HCT116 (cell line): ENCODE measurements around the gene TMOD3. TPM values are rescaled to one million over a fixed set of nuclear protein-coding genes. Genes with fewer than 3 reads are reported as not detected.

Experiments used
- ATAC-seq: fragments of 200-7000 bp; cut with Tn5 transposase; 2 replicates; pipeline ENCODE4 v1.9.1; 2020; ENCODE audit warnings: mild to moderate bottlenecking, moderate library complexity
- BruUV-seq: library from RNA; stranded (reverse); fragments of 400-500 nt; replicated peaks from 2 replicates; lab custom pipeline; 2021; lab: Mats Ljungman, UMichigan
- CTCF ChIA-PET: fragments of 300-600 bp; sonication (Branson Sonifier 250); formaldehyde crosslinking; loops from one replicate; lab custom pipeline; 2021; ENCODE audit warnings: antibody characterized with exemption; lab: Charles Lee
- POLR2A ChIA-PET: fragments of 300-600, 350-600 bp; sonication (Branson Sonifier 250); formaldehyde crosslinking; loops from one replicate; lab custom pipeline; 2021; ENCODE audit warnings: antibody characterized with exemption; lab: Charles Lee
- RAD21 ChIA-PET, 2 experiments: fragments of 300-600 bp; sonication (Branson Sonifier 250); formaldehyde crosslinking; loops; one replicate each; lab custom pipeline; 2023; ENCODE audit warnings: low total read pairs in 2 of 2; ENCODE audit not compliant: uncharacterized antibody in 2 of 2, unreplicated experiment in 2 of 2, low non-redundant PET in 1 of 2; lab: Charles Lee
- DNase-seq: peaks from one replicate; pipeline ENCODE4 v3.0.0-alpha.2; 2010; ENCODE audit warnings: low read depth, low spot score
- H2AFZ ChIP-seq: fragments of 200-600 bp; shearing (Covaris generic), sonication (generic); 2 replicates; pipeline ENCODE4 v1.6.1; 2017; ENCODE audit warnings: low read depth, mixed run types, mixed read lengths, antibody characterized with exemption, low read length; ENCODE audit not compliant: poor library complexity, severe bottlenecking
- H3K27ac ChIP-seq: 2 replicates; pipeline ENCODE4 v1.5.1; 2012; ENCODE audit warnings: low read depth, low read length
- H3K27me3 ChIP-seq: fragments of 200-600 bp; sonication (generic); 2 replicates; pipeline ENCODE4 v1.6.1; 2016; ENCODE audit warnings: mixed run types, low read length, mixed read lengths; ENCODE audit not compliant: insufficient read depth
- H3K36me3 ChIP-seq, 2 experiments: fragments of 200-500 bp in 1 of 2; fragments of 200-600 bp in 1 of 2; sonication (Bioruptor generic) in 1 of 2; sonication (generic) in 1 of 2; 2 replicates each; pipeline versions ENCODE4 v1.5.1 to v1.6.1; 2014 to 2016; ENCODE audit warnings: low read length in 2 of 2, inconsistent platforms in 1 of 2, mixed read lengths in 1 of 2, mixed run types in 1 of 2; ENCODE audit not compliant: insufficient read depth in 2 of 2, control insufficient read depth in 1 of 2
- H3K4me1 ChIP-seq, 2 experiments: fragments of 200-600 bp in 1 of 2; sonication (generic) in 1 of 2; 2 replicates each; pipeline versions ENCODE4 v1.5.1 to v1.6.1; 2012 to 2017; ENCODE audit warnings: low read length in 2 of 2, inconsistent platforms in 1 of 2, mild to moderate bottlenecking in 1 of 2, mixed read lengths in 1 of 2, mixed run types in 1 of 2, moderate library complexity in 1 of 2; ENCODE audit not compliant: insufficient read depth in 2 of 2, control insufficient read depth in 1 of 2
- H3K4me2 ChIP-seq: fragments of 200-600 bp; sonication (generic); 2 replicates; pipeline ENCODE4 v1.6.1; 2017; ENCODE audit warnings: mixed run types, low read length, mixed read lengths
- H3K4me3 ChIP-seq, 2 experiments: fragments of 200-600 bp in 1 of 2; sonication (generic) in 1 of 2; replicated peaks in 1 of 2; 2 replicates each; pipeline ENCODE4 v1.5.1; 2011 to 2016; ENCODE audit warnings: low read length in 2 of 2, control low read depth in 1 of 2, low read depth in 1 of 2, mild to moderate bottlenecking in 1 of 2, mixed read lengths in 1 of 2, mixed run types in 1 of 2
- H3K79me2 ChIP-seq: fragments of 200-600 bp; sonication (generic); 2 replicates; pipeline ENCODE4 v1.6.1; 2017; ENCODE audit warnings: mild to moderate bottlenecking, mixed run types, low read length, moderate library complexity, mixed read lengths; ENCODE audit not compliant: insufficient read depth
- H3K9ac ChIP-seq: fragments of 200-600 bp; sonication (generic); 2 replicates; pipeline ENCODE4 v1.6.1; 2016; ENCODE audit warnings: low read length, mixed read lengths
- H3K9me2 ChIP-seq: fragments of 200-600 bp; sonication (generic), shearing (Covaris generic); 2 replicates; pipeline ENCODE4 v1.6.1; 2017; ENCODE audit warnings: mixed run types, mild to moderate bottlenecking, moderate library complexity; ENCODE audit not compliant: insufficient read depth
- H3K9me3 ChIP-seq, 2 experiments: fragments of 200-500 bp in 1 of 2; fragments of 200-600 bp in 1 of 2; sonication (Bioruptor generic) in 1 of 2; sonication (generic) in 1 of 2; 2 replicates each; pipeline ENCODE4 v1.6.1; 2014 to 2017; ENCODE audit warnings: low read length in 2 of 2, mixed read lengths in 2 of 2, inconsistent platforms in 1 of 2, low read depth in 1 of 2, mild to moderate bottlenecking in 1 of 2, mixed run types in 1 of 2, moderate library complexity in 1 of 2; ENCODE audit not compliant: control insufficient read depth in 1 of 2, insufficient read depth in 1 of 2
- H4K20me1 ChIP-seq: fragments of 200-600 bp; sonication (generic), shearing (Covaris generic); 2 replicates; pipeline ENCODE4 v1.6.1; 2017; ENCODE audit warnings: mixed run types, mild to moderate bottlenecking, moderate library complexity; ENCODE audit not compliant: insufficient read depth
- CBX3 ChIP-seq: IDR thresholded peaks from 2 replicates; pipeline ENCODE4 v1.6.1; 2012; ENCODE audit warnings: low read depth
- CTCF ChIP-seq, 3 experiments: fragments of 200-600 bp in 1 of 3; sonication (generic) in 1 of 3; IDR thresholded peaks in 2 of 3; conservative IDR thresholded peaks in 1 of 3; 2 replicates each; pipeline ENCODE4 v1.5.1; 2012 to 2017; ENCODE audit warnings: low read depth in 2 of 3, low read length in 2 of 3, antibody characterized with exemption in 1 of 3, borderline replicate concordance in 1 of 3, control low read depth in 1 of 3, mild to moderate bottlenecking in 1 of 3, mixed read lengths in 1 of 3, mixed run types in 1 of 3, moderate library complexity in 1 of 3; ENCODE audit not compliant: insufficient read depth in 1 of 3
- ELF1 ChIP-seq: IDR thresholded peaks from 2 replicates; pipeline ENCODE4 v1.6.1; 2012; ENCODE audit warnings: low read depth, borderline replicate concordance
- EZH2 ChIP-seq: fragments of 200-600 bp; sonication (generic); IDR thresholded peaks from 2 replicates; pipeline ENCODE4 v1.6.1; 2017; ENCODE audit warnings: antibody characterized with exemption, mixed run types
- RAD21 ChIP-seq: IDR thresholded peaks from 2 replicates; pipeline ENCODE4 v1.6.1; 2012; ENCODE audit warnings: low read depth, mild to moderate bottlenecking
- SIN3A ChIP-seq: IDR thresholded peaks from 2 replicates; pipeline ENCODE4 v1.6.1; 2012; ENCODE audit warnings: low read depth
- SP1 ChIP-seq: IDR thresholded peaks from 2 replicates; pipeline ENCODE4 v1.6.1; 2012; ENCODE audit warnings: low read depth
- SRF ChIP-seq: IDR thresholded peaks from 2 replicates; pipeline ENCODE4 v1.6.1; 2012; ENCODE audit warnings: low read depth
- YY1 ChIP-seq: IDR thresholded peaks from 2 replicates; pipeline ENCODE4 v1.6.1; 2011; ENCODE audit warnings: low read length, low read depth, moderate library complexity, mild to moderate bottlenecking; ENCODE audit not compliant: insufficient replicate concordance; ENCODE audit errors: extremely low read depth
- ZNF274 ChIP-seq: fragments of 200-500 bp; sonication (Bioruptor generic); IDR thresholded peaks from 2 replicates; pipeline ENCODE4 v1.6.1; 2014; ENCODE audit warnings: mild to moderate bottlenecking, low read depth, low read length, inconsistent platforms
- intact Hi-C: fragments of 100-400 bp; cut with micrococcal nuclease; formaldehyde crosslinking; loops from 2 replicates; pipeline ENCODE4 v1.10.0; 2022
- total RNA-seq: library from RNA; stranded (reverse); gene quantifications from one replicate; pipeline ENCODE4 v1.2.1, GENCODE V29; 2021; ENCODE audit not compliant: unreplicated experiment

The TMOD3 gene
- total RNA-seq, 1 experiment from 2014 or later = 78.8 TPM

- CTCF ChIA-PET = no interaction called here
- no peak for TF ChIP-seq SIN3A
- no peak for TF ChIP-seq SP1
- intact Hi-C loops = no loop called here
These were observed 83.1 kb downstream of the TMOD3 start for GRCh38 chr15:51912528-51912927.

GRCh38 chr15:51917493-51917892, 88.0 kb downstream of the TMOD3 start:
- DNase-seq = peak; percentile 64
- Histone ChIP-seq H3K9me3 (no peaks in the 10 kb centered on the region), H3K9me2 (no peaks in the 10 kb centered on the region), H3K4me1 (no peaks in the 10 kb centered on the region), H3K27me3 (no peaks in the 10 kb centered on the region), H3K4me2 (no peak overlapping the region), H2AFZ (no peak overlapping the region), H3K4me3 (no peak overlapping the region), H3K9ac (no peak overlapping the region)
- ATAC-seq = peak; percentile 99
- ChIA-PET POLR2A (no interaction called here), CTCF (interaction anchor here (0.6 to 2.0 kb wide), 7 partner anchors 10 to 267 kb away, joined by 5 to 15 read pairs (median 7); no protein-coding TSS in a partner anchor)
- intact Hi-C loops = loop anchor here (1.0 kb wide), 1 partner anchor 267 kb away; no protein-coding TSS in a partner anchor
- TF ChIP-seq SRF (no peak), RAD21 (peak; percentile 76), YY1 (peak; percentile 12), CBX3 (no peak), ZNF274 (no peak), CTCF (IDR thresholded peaks at IDR 0.05 in 2 of 3, conservative IDR thresholded peaks at IDR 0.05 in 1 of 3; ENCODE audit: borderline replicate concordance in 1 of 3, insufficient read depth in 1 of 3, low read depth in 2 of 3, low read length in 2 of 3) (peak; percentile 51 to 66 (median 62); a peak in 5 of 6 replicates), SIN3A (no peak), ELF1 (no peak), EZH2 (no peak)
- TF ChIP-seq, all 23 proteins: peak for 3
- Histone ChIP-seq H4K20me1 (peaks cover 4% of the 10 kb centered on the region; the same call in 1 of the 2 replicates), H3K79me2 (no peaks in the 10 kb centered on the region), H3K36me3 (peaks cover 11 to 17% of the 10 kb centered on the region in 2 experiments), H3K27ac (no peak overlapping the region)
- BruUV-seq = no TSS peak
- RAD21 ChIA-PET = interaction anchor here in 1 of 2 experiments (0.7 to 0.9 kb wide), 2 partner anchors 134 to 141 kb away, joined by 3 read pairs; no protein-coding TSS in a partner anchor

More at GRCh38 chr15:51912528-51912927, 83.1 kb downstream of the TMOD3 start:
- no TSS peak for BruUV-seq
- Histone ChIP-seq H3K9me3 (no peaks in the 10 kb centered on the region), H3K79me2 (no peaks in the 10 kb centered on the region), H3K4me2 (no peak overlapping the region), H2AFZ (no peak overlapping the region), H3K4me3 (no peak overlapping the region), H3K36me3 (peaks cover 12 to 25% of the 10 kb centered on the region in 2 experiments; a peak in 3 of 4 replicates), H3K27ac (no peak overlapping the region), H3K9me2 (no peaks in the 10 kb centered on the region), H3K27me3 (no peaks in the 10 kb centered on the region), H3K4me1 (peaks cover 9 to 10% of the 10 kb centered on the region in 2 experiments), H3K9ac (no peak overlapping the region), H4K20me1 (peaks cover 7% of the 10 kb centered on the region)
- ATAC-seq = no peak
- POLR2A ChIA-PET = no interaction called here
- DNase-seq = no peak
- RAD21 ChIA-PET = no interaction called here
